ENCODE results near the gene DGKD.

DNA sequence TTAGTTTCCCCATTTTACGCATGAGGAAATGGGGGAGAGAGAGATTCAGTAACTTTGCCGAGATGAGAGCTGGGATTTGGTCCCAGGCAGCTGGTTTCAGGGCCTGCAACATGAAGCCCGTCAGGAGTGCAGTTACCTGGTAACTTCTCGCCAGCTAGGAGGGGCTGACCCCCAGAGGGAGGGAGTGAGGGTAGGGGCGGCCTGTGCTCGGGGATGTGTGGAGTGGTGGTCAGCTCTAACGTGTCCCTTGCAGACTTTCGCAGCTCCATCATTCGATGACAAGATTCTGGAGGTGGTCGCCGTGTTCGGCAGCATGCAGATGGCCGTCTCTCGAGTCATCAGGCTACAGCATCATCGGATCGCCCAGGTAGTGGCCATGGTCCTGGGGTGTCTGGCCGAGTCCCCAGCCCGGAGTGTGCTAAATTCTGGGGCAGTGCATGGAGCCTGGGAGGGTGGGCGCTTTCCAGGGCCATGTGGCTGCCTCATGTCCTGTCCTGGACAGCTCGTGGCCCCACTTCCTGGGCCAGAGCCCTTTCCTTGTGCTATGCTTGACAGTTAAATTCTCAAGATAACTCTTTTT, 103.8 kb downstream of the DGKD start:
- no peak for TF ChIP-seq EZH2 (optimal IDR thresholded peaks at IDR 0.05; ENCODE audit: low read depth, low read length)
- TF ChIP-seq, protein P1, sequence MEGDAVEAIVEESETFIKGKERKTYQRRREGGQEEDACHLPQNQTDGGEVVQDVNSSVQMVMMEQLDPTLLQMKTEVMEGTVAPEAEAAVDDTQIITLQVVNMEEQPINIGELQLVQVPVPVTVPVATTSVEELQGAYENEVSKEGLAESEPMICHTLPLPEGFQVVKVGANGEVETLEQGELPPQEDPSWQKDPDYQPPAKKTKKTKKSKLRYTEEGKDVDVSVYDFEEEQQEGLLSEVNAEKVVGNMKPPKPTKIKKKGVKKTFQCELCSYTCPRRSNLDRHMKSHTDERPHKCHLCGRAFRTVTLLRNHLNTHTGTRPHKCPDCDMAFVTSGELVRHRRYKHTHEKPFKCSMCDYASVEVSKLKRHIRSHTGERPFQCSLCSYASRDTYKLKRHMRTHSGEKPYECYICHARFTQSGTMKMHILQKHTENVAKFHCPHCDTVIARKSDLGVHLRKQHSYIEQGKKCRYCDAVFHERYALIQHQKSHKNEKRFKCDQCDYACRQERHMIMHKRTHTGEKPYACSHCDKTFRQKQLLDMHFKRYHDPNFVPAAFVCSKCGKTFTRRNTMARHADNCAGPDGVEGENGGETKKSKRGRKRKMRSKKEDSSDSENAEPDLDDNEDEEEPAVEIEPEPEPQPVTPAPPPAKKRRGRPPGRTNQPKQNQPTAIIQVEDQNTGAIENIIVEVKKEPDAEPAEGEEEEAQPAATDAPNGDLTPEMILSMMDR (IDR thresholded peaks at IDR 0.05; ENCODE audit: low read length), result no peak

Data from MM.1S (cell line).